Measurements from ENCODE around the gene MME. TPM values are rescaled to one million over a fixed set of nuclear protein-coding genes. Genes with fewer than 3 reads are reported as not detected.
A peak's percentile ranks its signal among the peaks of the same experiment; 100 is the strongest.

The MME gene
- total RNA-seq, 1 donor from 2014 or later = 12.5 TPM

GRCh38 chr3:155159301-155159700, 79.2 kb downstream of the MME start:
- Histone ChIP-seq H3K36me3 (ENCODE audit: control insufficient read depth in 3 of 3, insufficient read depth in 3 of 3, low read length in 3 of 3) (no peaks in the 10 kb centered on the region), H3K27me3 (ENCODE audit: control insufficient read depth in 3 of 3, insufficient read depth in 3 of 3, low read length in 3 of 3) (no peaks in the 10 kb centered on the region), H3K9ac (ENCODE audit: low read depth in 1 of 3, low read length in 3 of 3) (no peak overlapping the region), H3K4me3 (ENCODE audit: low read length in 3 of 3) (no peak overlapping the region), H3K4me1 (ENCODE audit: control insufficient read depth in 3 of 3, insufficient read depth in 3 of 3, low read length in 3 of 3) (peaks cover 0 to 3% (median 0%) of the 10 kb centered on the region in 3 donors), H3K27ac (ENCODE audit: low read depth, low read length) (no peak overlapping the region), H3K9me3 (ENCODE audit: control insufficient read depth in 3 of 3, low read length in 3 of 3) (no peaks in the 10 kb centered on the region)

- Histone ChIP-seq H3K27ac (ENCODE audit: low read depth, low read length) (no peak overlapping the region), H3K9me3 (ENCODE audit: control insufficient read depth in 3 of 3, low read length in 3 of 3) (no peaks in the 10 kb centered on the region), H3K9ac (ENCODE audit: low read depth in 1 of 3, low read length in 3 of 3) (no peak overlapping the region), H3K4me3 (ENCODE audit: low read length in 3 of 3) (no peak overlapping the region), H3K4me1 (ENCODE audit: control insufficient read depth in 3 of 3, insufficient read depth in 3 of 3, low read length in 3 of 3) (peaks cover 0 to 3% (median 0%) of the 10 kb centered on the region in 3 donors), H3K36me3 (ENCODE audit: control insufficient read depth in 3 of 3, insufficient read depth in 3 of 3, low read length in 3 of 3) (no peaks in the 10 kb centered on the region), H3K27me3 (ENCODE audit: control insufficient read depth in 3 of 3, insufficient read depth in 3 of 3, low read length in 3 of 3) (no peaks in the 10 kb centered on the region)
Measured at GRCh38 chr3:155161640-155162292, 81.6 kb downstream of the MME start.

GRCh38 chr3:155164306-155164705, 84.2 kb downstream of the MME start:
- Histone ChIP-seq H3K9ac (ENCODE audit: low read depth in 1 of 3, low read length in 3 of 3) (no peak overlapping the region), H3K27ac (ENCODE audit: low read depth, low read length) (no peak overlapping the region), H3K9me3 (ENCODE audit: control insufficient read depth in 3 of 3, low read length in 3 of 3) (no peaks in the 10 kb centered on the region), H3K27me3 (ENCODE audit: control insufficient read depth in 3 of 3, insufficient read depth in 3 of 3, low read length in 3 of 3) (no peaks in the 10 kb centered on the region), H3K36me3 (ENCODE audit: control insufficient read depth in 3 of 3, insufficient read depth in 3 of 3, low read length in 3 of 3) (peaks cover 0 to 2% (median under 1%) of the 10 kb centered on the region in 3 donors), H3K4me1 (ENCODE audit: control insufficient read depth in 3 of 3, insufficient read depth in 3 of 3, low read length in 3 of 3) (no peaks in the 10 kb centered on the region), H3K4me3 (ENCODE audit: low read length in 3 of 3) (no peak overlapping the region)

GRCh38 chr3:155166441-155166840, 86.3 kb downstream of the MME start:
- Histone ChIP-seq H3K4me3 (ENCODE audit: low read length in 3 of 3) (no peak overlapping the region), H3K9me3 (ENCODE audit: control insufficient read depth in 3 of 3, low read length in 3 of 3) (no peaks in the 10 kb centered on the region), H3K4me1 (ENCODE audit: control insufficient read depth in 3 of 3, insufficient read depth in 3 of 3, low read length in 3 of 3) (no peaks in the 10 kb centered on the region), H3K9ac (ENCODE audit: low read depth in 1 of 3, low read length in 3 of 3) (no peak overlapping the region), H3K27me3 (ENCODE audit: control insufficient read depth in 3 of 3, insufficient read depth in 3 of 3, low read length in 3 of 3) (no peaks in the 10 kb centered on the region), H3K27ac (ENCODE audit: low read depth, low read length) (no peak overlapping the region), H3K36me3 (ENCODE audit: control insufficient read depth in 3 of 3, insufficient read depth in 3 of 3, low read length in 3 of 3) (peaks cover 2 to 4% (median 4%) of the 10 kb centered on the region in 3 donors)

GRCh38 chr3:155169197-155169596, 89.1 kb downstream of the MME start:
- Histone ChIP-seq H3K9me3 (ENCODE audit: control insufficient read depth in 3 of 3, low read length in 3 of 3) (no peaks in the 10 kb centered on the region), H3K27ac (ENCODE audit: low read depth, low read length) (no peak overlapping the region), H3K9ac (ENCODE audit: low read depth in 1 of 3, low read length in 3 of 3) (no peak overlapping the region), H3K27me3 (ENCODE audit: control insufficient read depth in 3 of 3, insufficient read depth in 3 of 3, low read length in 3 of 3) (no peaks in the 10 kb centered on the region), H3K4me3 (ENCODE audit: low read length in 3 of 3) (no peak overlapping the region), H3K36me3 (ENCODE audit: control insufficient read depth in 3 of 3, insufficient read depth in 3 of 3, low read length in 3 of 3) (peaks cover 2 to 4% (median 4%) of the 10 kb centered on the region in 3 donors), H3K4me1 (ENCODE audit: control insufficient read depth in 3 of 3, insufficient read depth in 3 of 3, low read length in 3 of 3) (no peaks in the 10 kb centered on the region)

GRCh38 chr3:155173771-155174170, 93.7 kb downstream of the MME start:
- Histone ChIP-seq H3K9me3 (ENCODE audit: control insufficient read depth in 3 of 3, low read length in 3 of 3) (no peaks in the 10 kb centered on the region), H3K36me3 (ENCODE audit: control insufficient read depth in 3 of 3, insufficient read depth in 3 of 3, low read length in 3 of 3) (peaks cover 2 to 4% (median 4%) of the 10 kb centered on the region in 3 donors), H3K9ac (ENCODE audit: low read depth in 1 of 3, low read length in 3 of 3) (no peak overlapping the region), H3K27ac (ENCODE audit: low read depth, low read length) (no peak overlapping the region), H3K27me3 (ENCODE audit: control insufficient read depth in 3 of 3, insufficient read depth in 3 of 3, low read length in 3 of 3) (no peaks in the 10 kb centered on the region), H3K4me3 (ENCODE audit: low read length in 3 of 3) (no peak overlapping the region), H3K4me1 (ENCODE audit: control insufficient read depth in 3 of 3, insufficient read depth in 3 of 3, low read length in 3 of 3) (no peaks in the 10 kb centered on the region)

GRCh38 chr3:155178810-155179436, 98.8 kb downstream of the MME start:
- H3K27ac ChIP-seq (ENCODE audit: low read depth, low read length) = no peak overlapping the region
- no peaks in the 10 kb centered on the region for H3K9me3 ChIP-seq (ENCODE audit: control insufficient read depth in 3 of 3, low read length in 3 of 3)
- no peak overlapping the region for H3K9ac ChIP-seq (ENCODE audit: low read depth in 1 of 3, low read length in 3 of 3)
- no peak overlapping the region for H3K4me3 ChIP-seq (ENCODE audit: low read length in 3 of 3)
- no peaks in the 10 kb centered on the region for H3K27me3 ChIP-seq (ENCODE audit: control insufficient read depth in 3 of 3, insufficient read depth in 3 of 3, low read length in 3 of 3)
- H3K4me1 ChIP-seq (ENCODE audit: control insufficient read depth in 3 of 3, insufficient read depth in 3 of 3, low read length in 3 of 3) = peaks cover 0 to 6% (median 0%) of the 10 kb centered on the region in 3 donors
- no peaks in the 10 kb centered on the region for H3K36me3 ChIP-seq (ENCODE audit: control insufficient read depth in 3 of 3, insufficient read depth in 3 of 3, low read length in 3 of 3)

- Histone ChIP-seq H3K4me1 (ENCODE audit: control insufficient read depth in 3 of 3, insufficient read depth in 3 of 3, low read length in 3 of 3) (peaks cover 0 to 6% (median 0%) of the 10 kb centered on the region in 3 donors), H3K27me3 (ENCODE audit: control insufficient read depth in 3 of 3, insufficient read depth in 3 of 3, low read length in 3 of 3) (no peaks in the 10 kb centered on the region)
Measured at GRCh38 chr3:155179437-155179827, 99.3 kb downstream of the MME start.

GRCh38 chr3:155179966-155180757, 100.0 kb downstream of the MME start:
- Histone ChIP-seq H3K9me3 (ENCODE audit: control insufficient read depth in 3 of 3, low read length in 3 of 3) (no peaks in the 10 kb centered on the region), H3K36me3 (ENCODE audit: control insufficient read depth in 3 of 3, insufficient read depth in 3 of 3, low read length in 3 of 3) (no peaks in the 10 kb centered on the region), H3K27me3 (ENCODE audit: control insufficient read depth in 3 of 3, insufficient read depth in 3 of 3, low read length in 3 of 3) (no peaks in the 10 kb centered on the region), H3K9ac (ENCODE audit: low read depth in 1 of 3, low read length in 3 of 3) (no peak overlapping the region), H3K4me1 (ENCODE audit: control insufficient read depth in 3 of 3, insufficient read depth in 3 of 3, low read length in 3 of 3) (peaks cover 0 to 6% (median 0%) of the 10 kb centered on the region in 3 donors), H3K27ac (ENCODE audit: low read depth, low read length) (no peak overlapping the region), H3K4me3 (ENCODE audit: low read length in 3 of 3) (no peak overlapping the region)

More at GRCh38 chr3:155179437-155179827, 99.3 kb downstream of the MME start:
- Histone ChIP-seq H3K9me3 (ENCODE audit: control insufficient read depth in 3 of 3, low read length in 3 of 3) (no peaks in the 10 kb centered on the region), H3K27ac (ENCODE audit: low read depth, low read length) (no peak overlapping the region), H3K9ac (ENCODE audit: low read depth in 1 of 3, low read length in 3 of 3) (no peak overlapping the region), H3K4me3 (ENCODE audit: low read length in 3 of 3) (no peak overlapping the region), H3K36me3 (ENCODE audit: control insufficient read depth in 3 of 3, insufficient read depth in 3 of 3, low read length in 3 of 3) (no peaks in the 10 kb centered on the region)

- peak overlapping the region; percentile 42 for H3K27ac ChIP-seq (ENCODE audit: low read depth, low read length)
Measured at GRCh38 chr3:155182467-155182866, 102.3 kb downstream of the MME start.

More at GRCh38 chr3:155182467-155182866, 102.3 kb downstream of the MME start:
- H3K4me3 ChIP-seq (ENCODE audit: low read length in 3 of 3) = no peak overlapping the region
- H3K4me1 ChIP-seq (ENCODE audit: control insufficient read depth in 3 of 3, insufficient read depth in 3 of 3, low read length in 3 of 3) = peaks cover 0 to 6% (median 0%) of the 10 kb centered on the region in 3 donors
- no peaks in the 10 kb centered on the region for H3K9me3 ChIP-seq (ENCODE audit: control insufficient read depth in 3 of 3, low read length in 3 of 3)
- H3K27me3 ChIP-seq (ENCODE audit: control insufficient read depth in 3 of 3, insufficient read depth in 3 of 3, low read length in 3 of 3) = no peaks in the 10 kb centered on the region
- H3K36me3 ChIP-seq (ENCODE audit: control insufficient read depth in 3 of 3, insufficient read depth in 3 of 3, low read length in 3 of 3) = no peaks in the 10 kb centered on the region
- H3K9ac ChIP-seq (ENCODE audit: low read depth in 1 of 3, low read length in 3 of 3) = no peak overlapping the region
